Measurements from ENCODE around the gene NBEA.
"Not testable (repeated sequence)": the region's sequence is repeated elsewhere in the genome, so short reads cannot be mapped to it uniquely, and the experiment has no call there.

Gene NBEA

DNA sequence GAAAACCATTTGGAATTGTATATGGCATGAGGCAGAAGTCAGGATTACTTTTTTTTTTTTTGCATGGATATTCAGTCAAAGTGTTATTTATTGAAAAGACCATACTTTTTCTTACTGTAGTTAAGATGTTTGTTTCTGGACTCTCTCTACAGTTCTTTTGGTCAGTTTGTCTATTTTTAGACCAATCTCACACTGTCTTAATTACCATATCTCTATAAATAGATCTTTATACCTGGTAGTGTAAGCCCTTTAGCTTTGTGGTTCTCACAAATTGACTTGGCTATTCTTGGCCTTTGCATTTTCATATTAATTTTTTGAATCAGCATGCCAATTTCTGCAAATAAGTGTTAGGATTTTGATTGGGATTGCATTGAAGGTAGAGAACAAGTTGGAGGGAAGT, 437.6 kb downstream of the NBEA start:
- DNase-seq (ENCODE audit: low read depth, low spot score): no peak

DNA sequence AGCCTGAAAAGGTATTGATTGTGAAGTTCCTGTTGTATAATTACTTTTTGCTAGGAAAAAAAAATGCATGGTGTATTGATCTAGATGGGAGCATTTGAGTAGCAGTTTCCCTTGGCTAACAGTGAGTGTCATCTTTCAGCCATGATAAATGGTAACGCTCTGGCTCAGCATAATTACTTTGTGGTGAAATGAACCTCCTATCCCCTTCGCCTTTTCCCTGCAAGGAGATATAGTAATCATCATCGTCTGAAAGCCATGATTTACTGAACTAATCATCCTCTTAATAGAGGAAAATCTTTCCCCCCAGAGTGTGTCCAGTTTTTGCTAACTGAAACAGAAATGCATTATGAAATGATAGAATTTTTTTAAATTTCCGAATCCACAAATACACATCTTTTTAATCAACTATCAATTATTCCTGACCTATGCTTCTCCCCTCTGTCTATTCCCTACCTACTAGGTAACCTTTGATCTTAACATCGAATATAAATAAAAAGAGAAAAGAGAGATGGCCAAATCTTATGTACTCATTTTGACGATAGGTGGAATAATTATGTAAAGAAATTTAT, 445.7 kb downstream of the NBEA start:
- DNase-seq (ENCODE audit: low read depth, low spot score): no peak

DNA sequence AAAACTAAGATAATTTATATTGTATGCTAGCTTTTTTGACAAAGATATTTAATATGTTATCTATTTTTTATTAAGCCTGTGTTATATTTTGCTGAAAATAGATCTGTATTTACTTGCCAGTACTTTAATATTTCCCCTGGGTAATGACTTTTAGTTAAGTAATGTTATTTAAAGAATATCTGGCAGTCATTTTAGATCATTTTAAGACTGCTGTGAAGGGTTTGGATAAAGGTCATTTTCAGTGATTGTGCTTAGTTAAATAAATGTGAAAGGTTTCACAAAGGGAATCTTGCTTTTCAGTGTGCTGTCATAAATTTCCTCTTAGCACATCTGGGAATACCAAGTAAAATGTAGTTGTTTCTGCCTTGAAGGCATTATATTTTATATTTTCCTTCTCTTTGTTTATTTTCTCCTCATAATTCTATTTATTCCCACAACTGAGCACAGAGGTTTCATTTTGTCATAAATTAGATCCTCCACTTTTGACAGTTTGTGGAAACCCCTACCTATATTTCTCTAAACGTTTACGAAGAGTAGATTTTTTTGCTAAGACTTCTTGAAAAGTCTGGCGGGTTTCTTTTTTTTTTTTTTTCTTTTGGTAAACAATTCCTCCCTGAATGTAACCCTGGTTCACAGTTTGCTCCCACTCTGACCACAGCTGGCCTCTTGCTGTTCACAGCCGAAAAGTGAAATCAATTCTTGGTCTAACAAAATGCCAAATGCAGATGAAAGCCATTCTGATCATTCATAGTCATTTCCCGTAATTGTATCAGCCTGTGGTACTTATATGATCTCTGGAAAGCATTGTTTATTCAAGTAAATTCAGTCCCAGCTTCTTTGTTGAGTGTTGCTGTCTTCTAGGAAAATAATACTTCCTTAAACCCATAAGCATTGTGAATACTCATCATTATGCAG, 446.6 kb downstream of the NBEA start:
- DNase-seq (ENCODE audit: low read depth, low spot score): peak; percentile 9

DNA sequence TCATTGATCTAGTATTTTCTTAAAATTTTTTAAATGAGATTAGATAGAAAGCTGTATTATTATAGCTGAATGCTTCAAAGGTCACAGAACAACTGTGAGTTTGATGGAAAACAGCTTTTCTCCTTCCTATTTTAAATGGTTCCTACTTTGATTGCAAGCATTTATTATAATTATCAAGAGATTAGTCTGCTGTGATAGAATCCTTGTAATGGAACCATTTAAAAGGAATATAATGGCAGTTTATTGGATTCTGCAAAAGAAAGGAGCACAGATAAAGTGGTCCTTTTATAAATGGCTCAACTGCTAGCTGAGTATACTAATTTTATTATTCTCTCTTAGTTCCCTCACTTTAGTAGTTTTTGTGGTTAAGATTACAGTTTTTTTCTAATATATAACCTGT, 447.5 kb downstream of the NBEA start:
- DNase-seq (ENCODE audit: low read depth, low spot score): no peak

DNA sequence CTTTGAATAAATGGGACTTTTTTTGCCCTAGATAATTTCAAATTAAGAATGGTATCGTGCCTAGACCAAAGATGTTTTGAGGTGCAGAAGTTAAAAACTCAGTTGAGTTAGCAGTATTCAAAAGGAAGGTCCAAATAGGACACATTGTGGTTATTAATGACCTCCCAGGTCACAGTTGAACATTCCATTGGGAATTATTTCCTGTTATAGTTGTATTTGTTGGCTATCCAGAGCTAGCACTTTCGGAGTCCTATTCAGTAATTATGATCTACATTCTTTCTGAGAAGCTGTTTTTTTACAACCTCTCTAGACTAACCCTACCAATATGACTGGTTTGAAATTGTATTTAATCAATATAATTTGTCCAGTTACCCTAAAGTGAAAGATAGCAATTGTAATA, 450.7 kb downstream of the NBEA start:
- DNase-seq (ENCODE audit: low read depth, low spot score): no peak

DNA sequence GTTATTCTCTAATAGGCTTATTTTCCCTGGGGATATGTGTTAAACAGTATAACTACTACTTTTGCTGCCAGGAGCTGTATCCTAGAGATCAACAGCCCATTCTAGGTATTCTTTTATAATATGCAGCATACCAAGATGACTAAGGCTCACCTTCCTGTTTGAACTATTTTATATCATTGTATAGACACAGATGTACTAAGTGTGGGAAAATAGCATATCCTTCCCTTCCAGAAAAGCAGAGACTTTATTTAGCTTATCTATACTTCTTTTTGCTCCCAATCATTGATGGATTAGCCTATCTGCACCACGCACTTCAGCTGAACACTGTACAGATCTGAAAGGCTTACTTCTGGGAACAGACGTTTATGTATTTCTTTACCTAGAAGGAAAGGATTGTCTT, 451.8 kb downstream of the NBEA start:
- DNase-seq (ENCODE audit: low read depth, low spot score): no peak

DNA sequence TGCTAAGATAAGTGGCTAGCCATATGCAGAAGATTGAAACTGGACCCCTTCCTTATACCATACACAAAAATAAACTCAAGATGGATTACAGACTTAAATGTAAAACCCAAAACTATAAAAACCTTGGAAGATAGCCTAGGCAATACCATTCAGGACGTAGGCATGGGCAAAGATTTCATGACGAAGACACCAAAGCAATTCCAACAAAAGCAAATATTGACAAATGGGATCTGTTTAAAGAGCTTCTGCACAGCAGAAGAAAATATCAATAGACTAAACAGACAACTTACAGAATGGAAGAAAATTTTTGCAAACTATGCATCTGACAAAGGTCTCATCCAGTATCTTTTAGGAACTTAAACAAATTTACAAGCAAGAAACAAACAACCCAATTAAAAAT, 466.2 kb downstream of the NBEA start:
- not testable (repeated sequence) for DNase-seq (ENCODE audit: low read depth, low spot score)

DNA sequence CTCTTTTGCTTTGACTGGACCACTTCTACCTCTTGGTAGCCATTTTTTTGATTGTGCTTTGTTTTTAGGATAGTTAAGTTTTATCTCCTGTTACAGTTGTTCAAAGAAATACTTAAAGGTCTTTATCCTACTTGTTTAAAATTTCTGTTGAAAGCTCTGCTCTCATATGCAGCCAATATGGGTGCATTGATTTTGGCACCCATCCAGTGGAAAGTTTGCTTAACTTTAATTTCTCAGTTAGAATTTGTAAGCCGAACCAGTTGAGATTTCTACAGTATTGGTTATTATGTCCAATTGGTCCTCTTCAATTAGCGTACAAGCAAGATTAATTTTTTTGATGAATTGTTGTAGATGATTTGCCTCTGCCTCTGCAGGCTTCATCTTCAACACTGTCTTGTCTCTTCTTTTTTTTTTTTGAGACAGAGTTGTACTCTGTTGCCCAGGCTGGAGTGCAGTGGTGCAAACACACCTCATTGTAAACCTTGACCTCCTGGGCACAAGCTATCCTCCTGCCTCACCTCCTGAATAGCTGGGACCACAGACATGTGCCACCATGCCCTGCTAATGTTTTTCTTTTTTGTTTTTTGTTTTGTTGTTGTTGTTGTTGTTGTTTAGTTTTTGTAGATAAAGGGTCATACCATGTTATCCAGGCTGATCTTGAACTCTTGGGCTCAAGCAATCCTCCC, 469.1 kb downstream of the NBEA start:
- DNase-seq (ENCODE audit: low read depth, low spot score): no peak

DNA sequence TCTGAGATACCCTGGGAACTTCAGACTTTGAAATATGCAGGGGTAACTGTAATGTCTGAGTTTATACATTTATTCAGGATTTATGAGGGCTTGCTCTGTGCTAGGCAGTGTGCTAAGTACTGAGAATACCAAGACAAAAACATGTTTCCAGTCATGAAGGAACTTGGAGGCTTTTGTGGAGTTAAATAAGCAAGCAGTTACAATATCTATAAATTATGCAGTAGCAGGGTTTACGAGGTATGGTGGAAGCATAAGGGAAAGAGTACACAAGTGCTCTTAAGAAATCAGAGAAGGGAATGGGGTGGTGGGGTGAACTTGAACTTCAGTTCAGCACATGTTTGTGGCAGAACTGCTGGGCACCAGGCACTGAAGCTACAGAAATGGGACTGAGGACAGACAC, 506.4 kb downstream of the NBEA start:
- no peak for DNase-seq (ENCODE audit: low read depth, low spot score)

DNA sequence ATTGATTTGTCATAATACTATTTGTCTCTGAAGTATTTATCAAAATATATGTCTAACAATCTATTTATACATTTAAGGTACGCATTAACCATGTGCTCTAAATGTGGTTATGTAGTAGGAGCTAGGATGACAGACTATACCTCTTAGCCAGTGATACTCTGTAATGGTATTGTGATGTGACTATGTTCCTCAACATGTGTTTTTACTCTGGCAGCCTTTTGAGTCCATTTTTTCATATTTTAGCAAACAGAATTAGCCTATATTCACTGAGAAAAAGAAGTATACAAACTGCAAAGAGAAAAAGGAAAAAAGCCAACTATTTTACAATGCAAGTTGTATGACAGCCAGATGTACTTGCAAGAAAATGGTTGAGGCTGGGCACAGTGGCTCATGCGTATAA, 507.8 kb downstream of the NBEA start:
- DNase-seq (ENCODE audit: low read depth, low spot score): no peak

DNA sequence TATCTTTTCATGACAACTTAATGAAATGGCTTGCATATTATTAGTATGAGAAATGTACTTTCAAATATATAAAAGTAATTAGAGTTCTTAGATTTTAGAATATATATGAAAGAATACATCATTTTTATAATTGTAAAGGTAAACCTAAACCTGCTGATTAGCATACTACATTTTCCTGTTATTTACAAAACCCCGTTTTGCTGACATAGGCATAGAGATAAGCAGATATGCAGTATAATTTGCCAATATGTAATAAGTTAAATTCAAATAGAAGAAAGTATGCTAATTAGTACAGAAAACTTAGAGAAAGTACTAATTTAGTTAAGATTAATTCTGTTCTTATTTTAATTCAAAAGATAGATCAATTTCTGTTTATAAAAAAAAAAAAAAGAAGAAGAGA, 513.0 kb downstream of the NBEA start:
- no peak for DNase-seq (ENCODE audit: low read depth, low spot score)

DNA sequence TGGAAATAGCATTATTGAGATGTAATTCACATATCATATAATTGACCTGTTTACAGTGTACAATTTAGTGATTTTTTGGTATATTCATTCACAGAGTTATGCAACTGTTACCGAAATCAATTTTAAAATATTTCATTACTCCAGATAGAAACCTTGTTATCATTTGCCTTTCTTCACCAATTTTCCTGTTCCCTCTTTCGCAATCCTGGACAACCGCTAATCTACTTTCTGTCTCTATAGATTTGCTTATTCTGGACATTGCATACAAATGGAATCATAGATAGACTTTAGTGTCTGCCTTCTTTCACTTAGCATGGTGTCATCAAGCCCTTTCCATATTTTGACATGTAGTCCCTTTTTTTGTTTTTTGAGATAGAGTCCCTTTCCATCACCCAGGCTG, 515.2 kb downstream of the NBEA start:
- no peak for DNase-seq (ENCODE audit: low read depth, low spot score)

DNA sequence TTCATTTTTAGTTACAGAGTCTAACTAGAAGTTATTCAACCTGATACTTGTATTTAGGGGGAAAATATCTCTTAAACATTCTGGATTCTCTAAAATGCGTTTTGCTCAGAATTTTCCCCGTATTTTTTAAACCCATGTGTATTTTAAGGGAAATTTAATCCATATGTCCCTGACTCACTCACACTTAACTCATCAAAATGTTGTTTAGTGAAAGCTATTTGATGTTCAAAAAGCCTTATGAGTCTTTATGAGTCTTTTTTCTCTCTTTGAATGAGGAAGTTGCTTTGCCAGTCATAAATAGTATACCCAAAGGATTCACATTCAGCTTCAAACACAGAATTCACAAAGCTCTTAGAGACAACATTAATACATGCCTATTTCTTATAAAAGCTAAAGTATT, 518.0 kb downstream of the NBEA start:
- DNase-seq (ENCODE audit: low read depth, low spot score): no peak

DNA sequence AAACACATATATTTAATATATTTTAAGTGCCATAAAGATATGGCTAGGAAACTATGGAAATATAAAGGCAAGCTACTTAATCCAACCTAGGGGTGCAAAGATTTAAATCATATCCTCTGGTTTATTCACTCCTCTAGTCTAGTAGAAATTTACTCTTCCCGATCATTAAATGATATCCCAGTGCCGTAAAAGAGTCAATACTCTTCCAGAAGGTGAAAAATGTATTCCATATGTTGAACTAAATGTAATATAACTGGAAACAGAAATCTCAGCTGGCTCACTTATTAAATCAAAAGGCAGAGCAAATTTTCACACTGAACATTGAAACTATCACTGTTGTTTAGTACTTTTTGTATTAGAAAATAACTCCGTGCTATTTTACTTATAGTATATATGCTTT, 523.3 kb downstream of the NBEA start:
- DNase-seq (ENCODE audit: low read depth, low spot score): no peak

DNA sequence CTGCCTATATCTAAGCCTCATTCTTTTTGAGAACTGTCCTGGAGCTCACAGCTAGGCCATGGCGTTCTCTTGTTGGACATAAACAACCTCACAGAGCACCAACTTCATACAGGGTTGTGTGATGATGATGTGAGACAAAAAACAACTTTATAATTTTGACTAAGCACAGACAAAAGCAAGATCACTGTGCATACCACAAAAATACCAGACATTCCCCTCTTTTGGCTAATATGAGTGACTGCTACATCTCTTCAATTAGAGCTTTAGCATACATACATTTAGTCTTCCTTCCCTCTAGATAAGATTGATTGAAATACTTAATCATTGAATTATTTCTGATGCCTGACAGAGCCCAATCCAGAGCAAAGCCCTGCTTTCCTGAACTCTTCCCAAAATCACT, 526.1 kb downstream of the NBEA start:
- peak; percentile 9 for DNase-seq (ENCODE audit: low read depth, low spot score)

DNA sequence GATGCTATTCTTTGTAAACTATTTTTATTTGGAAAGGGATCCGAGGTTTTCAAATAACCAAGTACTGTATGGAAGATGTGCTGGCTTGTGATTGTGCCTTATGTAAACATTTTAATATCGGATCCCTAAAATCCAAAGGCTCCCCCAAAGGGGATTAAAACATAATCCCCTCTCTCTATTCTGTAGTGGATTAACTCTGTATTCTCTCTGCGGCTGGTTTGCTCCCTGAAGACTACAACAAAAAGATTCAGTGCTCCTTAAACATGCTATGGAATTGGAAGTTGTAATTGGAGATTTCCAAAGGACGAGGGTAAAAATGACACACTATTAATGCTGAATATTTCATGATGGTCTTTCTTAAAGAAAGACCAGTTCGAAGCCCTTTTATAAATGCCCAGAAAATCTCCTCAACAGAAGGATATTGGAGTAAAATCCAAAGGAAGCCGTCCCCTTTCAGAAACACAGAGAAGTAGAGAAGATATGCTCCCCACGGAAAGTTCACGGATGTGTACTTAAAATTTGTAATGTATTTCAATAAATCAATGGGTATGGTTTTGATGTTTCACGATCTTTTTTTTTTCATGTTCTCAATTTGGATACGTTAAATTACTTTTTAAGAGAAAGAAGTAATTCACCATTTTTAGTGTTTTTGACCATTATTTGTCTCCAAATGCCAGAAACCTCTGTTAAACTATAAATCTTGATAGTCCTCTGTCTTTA, 527.9 kb downstream of the NBEA start:
- no peak for DNase-seq (ENCODE audit: low read depth, low spot score)

DNA sequence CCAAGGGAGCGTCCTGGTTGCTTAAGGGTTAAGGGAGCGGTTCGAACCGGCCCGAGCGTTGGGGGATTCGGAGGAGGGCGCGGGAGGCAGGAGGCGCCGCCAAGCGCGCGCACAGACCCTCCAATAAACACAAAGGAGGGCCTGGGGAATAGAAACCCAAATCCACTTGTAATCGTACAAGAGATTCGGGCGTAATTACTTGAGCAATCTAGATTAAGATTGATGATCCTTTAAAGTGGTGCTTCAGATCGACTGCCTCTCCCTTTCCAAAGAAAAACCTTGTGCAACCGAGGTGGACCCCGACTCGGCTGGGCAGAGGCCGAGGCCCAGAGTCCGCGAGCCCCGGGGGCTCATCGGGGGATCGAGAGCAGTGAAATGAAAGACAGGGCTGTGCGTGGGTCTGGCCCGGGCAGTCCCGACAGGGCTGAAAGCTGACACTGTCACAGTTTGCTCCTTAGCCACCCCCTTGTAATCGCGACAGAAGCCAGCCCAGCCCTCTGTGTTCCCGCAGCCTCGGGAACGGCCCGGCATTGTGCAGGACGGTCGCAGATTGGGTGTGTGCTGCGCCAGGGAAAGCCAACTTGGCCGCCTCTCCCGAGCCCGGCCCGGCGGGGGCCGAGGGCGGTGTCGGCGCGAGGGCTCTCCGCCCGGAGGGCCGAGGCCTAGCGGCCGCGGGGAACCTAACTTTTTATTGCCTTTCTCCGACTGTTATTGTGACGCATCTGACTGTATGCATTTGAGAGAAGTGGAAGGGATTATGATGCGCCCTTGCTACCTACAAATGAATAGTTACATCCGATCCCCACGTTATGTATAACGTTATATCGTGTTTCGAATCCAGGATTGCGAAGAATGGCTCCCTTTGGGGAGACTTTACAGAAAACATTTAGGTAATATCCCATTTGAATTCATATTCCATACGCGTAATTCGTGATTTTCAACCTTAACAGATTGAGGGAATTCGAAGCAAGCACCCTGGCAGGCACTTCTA, 528.9 kb downstream of the NBEA start:
- peak; percentile 51 for DNase-seq (ENCODE audit: low read depth, low spot score)

DNA sequence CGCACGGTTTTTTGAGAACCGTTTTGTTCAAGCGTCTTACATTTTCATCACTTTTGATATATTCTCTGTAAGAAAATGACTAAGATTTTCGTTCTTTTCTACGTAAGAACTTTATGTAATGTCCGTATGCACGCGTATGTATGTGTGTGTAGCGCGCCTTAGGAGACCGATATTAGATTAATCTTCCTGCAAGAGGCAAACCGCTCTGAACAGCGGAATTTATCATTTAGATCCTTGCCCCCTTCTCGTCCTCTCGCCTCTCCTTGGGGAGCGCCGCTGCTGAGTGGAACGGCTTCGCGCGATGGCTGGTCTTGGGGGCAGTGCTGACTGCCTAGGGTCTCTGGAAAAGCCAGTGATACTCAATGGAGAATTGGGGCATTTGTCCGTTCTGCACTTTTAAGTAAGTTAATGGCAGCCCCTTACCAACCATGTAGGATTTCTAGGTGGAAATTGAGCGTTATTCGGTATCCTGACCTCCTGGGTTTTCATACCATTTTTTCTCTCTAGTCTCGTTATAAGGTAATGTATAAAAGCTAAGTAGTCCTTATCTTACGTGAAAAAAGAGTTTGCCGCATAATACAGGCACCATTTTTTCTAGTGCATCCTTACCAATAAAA, 529.7 kb downstream of the NBEA start:
- DNase-seq (ENCODE audit: low read depth, low spot score): peak; percentile 5

DNA sequence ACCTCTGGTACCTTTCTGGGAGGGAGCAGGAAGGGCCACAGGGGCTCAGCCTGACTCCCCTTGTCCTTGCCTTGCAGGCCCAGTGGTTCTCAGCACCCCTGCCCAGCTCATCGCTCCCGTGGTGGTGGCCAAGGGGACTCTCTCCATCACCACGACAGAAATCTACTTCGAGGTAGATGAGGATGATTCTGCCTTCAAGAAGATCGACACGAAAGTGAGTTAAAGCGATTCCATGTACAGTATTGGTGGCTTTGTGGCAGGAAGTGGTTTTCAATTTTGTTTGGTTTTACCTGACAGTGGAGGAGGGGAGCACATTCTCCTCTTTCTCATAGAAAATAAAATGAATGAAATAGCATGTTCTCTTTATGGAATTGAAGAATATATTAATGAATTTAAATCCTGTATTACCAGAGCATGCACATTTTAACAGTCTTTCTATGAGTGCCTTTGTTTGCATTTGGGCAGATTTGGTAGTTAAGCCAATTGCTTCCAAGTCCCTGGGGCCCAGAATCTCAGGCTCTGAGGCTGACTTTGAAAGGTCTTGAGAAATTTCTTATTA, 530.3 kb downstream of the NBEA start:
- no peak for DNase-seq (ENCODE audit: low read depth, low spot score)

DNA sequence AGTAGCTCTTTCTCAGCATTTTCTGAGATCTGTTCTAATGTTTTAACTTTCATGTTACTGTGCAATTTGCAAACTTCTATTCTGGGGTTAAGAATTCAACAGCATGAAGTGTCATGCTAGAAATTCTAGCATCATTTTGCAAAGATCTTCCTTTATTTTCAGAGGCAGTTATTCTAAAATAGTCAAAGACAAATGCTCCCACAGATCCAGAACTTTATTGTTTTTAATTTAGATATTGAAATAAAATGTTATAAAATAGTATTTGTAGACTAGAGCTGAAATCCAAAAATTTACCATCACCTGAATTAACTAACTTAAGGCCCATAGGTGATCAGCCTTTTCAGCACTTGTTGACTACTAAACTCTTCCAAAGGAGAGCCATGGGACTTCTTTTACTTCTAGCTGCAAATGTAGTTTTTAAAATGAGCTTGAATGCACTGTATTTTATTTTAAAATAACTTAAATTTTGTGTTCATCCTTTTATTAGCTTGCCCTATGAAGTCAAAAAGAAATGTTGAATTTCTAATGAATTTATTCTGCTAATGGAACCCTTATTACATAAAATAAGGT, 531.2 kb downstream of the NBEA start:
- DNase-seq (ENCODE audit: low read depth, low spot score): no peak
